Measurements from ENCODE around the gene ACSM2A.
"Not testable (repeated sequence)": the region's sequence is repeated elsewhere in the genome, so short reads cannot be mapped to it uniquely, and the experiment has no call there.

The ACSM2A gene

GRCh38 chr16:20460313-20460712, 9.0 kb downstream of the ACSM2A start:
- DNase-seq: not testable (repeated sequence)

GRCh38 chr16:20468954-20469353, 17.6 kb downstream of the ACSM2A start:
- DNase-seq: not testable (repeated sequence)

- not testable (repeated sequence) for DNase-seq
Observed at GRCh38 chr16:20469930-20470329, 18.6 kb downstream of the ACSM2A start.

- DNase-seq: not testable (repeated sequence)
Observed at GRCh38 chr16:20470732-20471131, 19.4 kb downstream of the ACSM2A start.

GRCh38 chr16:20477188-20477744, 25.9 kb downstream of the ACSM2A start:
- DNase-seq: not testable (repeated sequence)

- DNase-seq: not testable (repeated sequence)
Observed at GRCh38 chr16:20483989-20484388, 32.7 kb downstream of the ACSM2A start.

GRCh38 chr16:20484726-20485125, 33.4 kb downstream of the ACSM2A start:
- no peak for DNase-seq

- DNase-seq: no peak
Observed at GRCh38 chr16:20485408-20485807, 34.1 kb downstream of the ACSM2A start.

GRCh38 chr16:20490994-20491393, 39.7 kb downstream of the ACSM2A start:
- not testable (repeated sequence) for DNase-seq

GRCh38 chr16:20491448-20491847, 40.1 kb downstream of the ACSM2A start:
- not testable (repeated sequence) for DNase-seq

GRCh38 chr16:20504418-20504817, 53.1 kb downstream of the ACSM2A start:
- no peak for DNase-seq

- DNase-seq: no peak
Observed at GRCh38 chr16:20507280-20507679, 56.0 kb downstream of the ACSM2A start.

GRCh38 chr16:20510323-20510722, 59.0 kb downstream of the ACSM2A start:
- no peak for DNase-seq

- no peak for DNase-seq
Observed at GRCh38 chr16:20515688-20516090, 64.4 kb downstream of the ACSM2A start.

- no peak for DNase-seq
Observed at GRCh38 chr16:20517149-20517548, 65.8 kb downstream of the ACSM2A start.

- DNase-seq: no peak
Observed at GRCh38 chr16:20519231-20519630, 67.9 kb downstream of the ACSM2A start.

- no peak for DNase-seq
Observed at GRCh38 chr16:20520103-20520502, 68.8 kb downstream of the ACSM2A start.

GRCh38 chr16:20531795-20532194, 80.5 kb downstream of the ACSM2A start:
- not testable (repeated sequence) for DNase-seq

GRCh38 chr16:20532284-20532792, 81.0 kb downstream of the ACSM2A start:
- DNase-seq: not testable (repeated sequence)

GRCh38 chr16:20536669-20537068, 85.3 kb downstream of the ACSM2A start:
- DNase-seq: not testable (repeated sequence)
